OCI-LY1 (cell line): Measurements from ENCODE around the gene LRRC37A2.
"Not testable (repeated sequence)": the region's sequence is repeated elsewhere in the genome, so short reads cannot be mapped to it uniquely, and the experiment has no call there.

Experiments used
- H2AFZ ChIP-seq: fragments of 200-600 bp; sonication (generic), shearing (Covaris generic); 2 replicates; pipeline ENCODE4 v1.6.0; 2014; ENCODE audit warnings: antibody characterized with exemption, mild to moderate bottlenecking, low read length
- H3F3A ChIP-seq: fragments of 200-600 bp; sonication (generic), shearing (Covaris generic); 2 replicates; pipeline ENCODE4 v1.6.0; 2014; ENCODE audit warnings: mild to moderate bottlenecking, antibody characterized with exemption, low read length, moderate library complexity; ENCODE audit not compliant: insufficient read depth
- H3K27ac ChIP-seq: fragments of 200-600 bp; sonication (generic); 2 replicates; pipeline ENCODE4 v1.5.1; 2014; ENCODE audit warnings: low read length, mixed run types, mild to moderate bottlenecking, low read depth; ENCODE audit not compliant: poor library complexity, severe bottlenecking
- H3K27me3 ChIP-seq: fragments of 200-600 bp; sonication (generic); 2 replicates; pipeline ENCODE4 v1.6.0; 2014; ENCODE audit warnings: antibody characterized with exemption, mild to moderate bottlenecking, low read length, moderate library complexity; ENCODE audit not compliant: insufficient read depth
- H3K36me3 ChIP-seq: fragments of 200-600 bp; sonication (generic); 2 replicates; pipeline ENCODE4 v1.6.1; 2014; ENCODE audit warnings: mild to moderate bottlenecking, antibody characterized with exemption, low read length, moderate library complexity, mixed read lengths; ENCODE audit not compliant: insufficient read depth
- H3K4me1 ChIP-seq: fragments of 200-600 bp; sonication (generic); 2 replicates; pipeline ENCODE4 v1.5.1; 2014; ENCODE audit warnings: mild to moderate bottlenecking, low read length, moderate library complexity; ENCODE audit not compliant: insufficient read depth, severe bottlenecking
- H3K4me2 ChIP-seq: fragments of 200-600 bp; sonication (generic), shearing (Covaris generic); 2 replicates; pipeline ENCODE4 v1.6.1; 2014; ENCODE audit warnings: low read length
- H3K4me3 ChIP-seq: fragments of 200-600 bp; sonication (generic); 2 replicates; pipeline ENCODE4 v1.5.1; 2014; ENCODE audit warnings: low read length, low read depth, mild to moderate bottlenecking, mixed read lengths; ENCODE audit not compliant: poor library complexity, severe bottlenecking
- H3K79me2 ChIP-seq: fragments of 200-600 bp; shearing (Covaris generic); 2 replicates; pipeline ENCODE4 v1.6.1; 2016; ENCODE audit warnings: mixed run types, low read length, mixed read lengths; ENCODE audit not compliant: insufficient read depth
- H3K9ac ChIP-seq: fragments of 200-600 bp; sonication (generic), shearing (Covaris generic); 2 replicates; pipeline ENCODE4 v1.6.1; 2014; ENCODE audit warnings: mild to moderate bottlenecking, low read length, mixed read lengths
- H3K9me2 ChIP-seq: fragments of 200-600 bp; sonication (generic), shearing (Covaris generic); 2 replicates; pipeline ENCODE4 v1.6.1; 2014; ENCODE audit warnings: low read depth, mild to moderate bottlenecking, low read length, mixed read lengths
- H3K9me3 ChIP-seq: fragments of 200-600 bp; shearing (Covaris generic); 2 replicates; pipeline ENCODE4 v1.6.1; 2014; ENCODE audit warnings: low read length, mixed read lengths
- H4K20me1 ChIP-seq: fragments of 200-600 bp; sonication (generic), shearing (Covaris generic); 2 replicates; pipeline ENCODE4 v1.6.0; 2016; ENCODE audit warnings: mild to moderate bottlenecking, low read length; ENCODE audit not compliant: insufficient read depth

Gene LRRC37A2

DNA sequence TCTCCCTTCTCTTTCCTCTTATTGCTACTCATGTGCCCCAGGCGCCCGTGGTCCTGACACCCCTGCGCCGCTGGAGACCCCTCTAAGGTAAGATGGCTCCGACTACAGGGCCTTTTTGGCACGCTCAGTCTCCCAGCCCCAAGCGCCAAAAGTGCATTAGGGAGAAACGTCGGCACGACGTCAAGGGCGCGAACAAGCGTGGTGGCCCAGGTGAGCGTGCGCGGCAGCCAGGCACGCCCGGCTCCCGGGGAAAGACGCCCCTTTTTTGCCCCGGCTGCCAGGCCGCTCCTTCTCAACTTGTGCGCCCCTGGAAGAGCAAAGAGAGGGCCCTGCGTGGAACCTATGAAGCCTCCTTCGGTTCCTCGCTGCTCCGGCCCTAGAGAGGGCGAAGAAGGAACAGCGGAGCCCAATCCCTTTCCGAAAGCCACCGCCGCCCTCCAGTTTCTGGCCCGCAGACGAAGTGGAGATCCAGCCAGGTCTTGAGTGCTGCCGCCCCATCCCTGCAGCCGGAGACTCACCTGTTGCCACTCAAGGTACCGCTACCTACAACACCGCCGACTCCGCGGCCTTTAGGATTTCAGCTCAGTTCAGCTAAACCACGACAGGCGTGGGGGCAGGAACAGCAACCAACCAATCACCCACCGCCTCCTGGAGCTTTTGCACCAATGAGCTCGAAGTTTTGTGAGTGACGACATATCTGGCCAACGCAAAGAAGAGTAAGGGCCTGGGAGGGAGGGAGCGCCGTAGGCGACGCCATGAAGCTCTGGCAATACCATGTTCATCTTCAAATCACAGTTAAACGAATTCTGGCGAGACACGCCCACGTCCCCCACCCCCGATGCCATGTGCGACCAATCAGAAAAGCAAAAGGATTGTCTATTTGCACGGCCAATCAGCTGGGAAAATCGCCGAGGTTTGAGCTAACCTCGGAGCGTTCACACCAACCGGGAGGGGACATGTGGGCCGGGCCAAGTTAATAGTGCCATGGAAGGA, 67.1 kb downstream of the LRRC37A2 start, which contains the start of gene ARL17A:
TSS of gene ARL17A (minus strand) at position 609 of the 993 bp plus-strand sequence. CDS start 3,369 bp downstream, outside the sequence.
- not testable (repeated sequence) for H2AFZ ChIP-seq, H3K79me2 ChIP-seq, H3K27ac ChIP-seq, H3K9me3 ChIP-seq, H4K20me1 ChIP-seq, H3K27me3 ChIP-seq, H3F3A ChIP-seq, H3K9ac ChIP-seq, H3K36me3 ChIP-seq, H3K9me2 ChIP-seq, H3K4me1 ChIP-seq
- Histone ChIP-seq H3K4me3 (peak within 1 kb of the TSS; percentile 46), H3K4me2 (peak within 1 kb of the TSS; percentile 48; the same call in 1 of the 2 replicates)

DNA sequence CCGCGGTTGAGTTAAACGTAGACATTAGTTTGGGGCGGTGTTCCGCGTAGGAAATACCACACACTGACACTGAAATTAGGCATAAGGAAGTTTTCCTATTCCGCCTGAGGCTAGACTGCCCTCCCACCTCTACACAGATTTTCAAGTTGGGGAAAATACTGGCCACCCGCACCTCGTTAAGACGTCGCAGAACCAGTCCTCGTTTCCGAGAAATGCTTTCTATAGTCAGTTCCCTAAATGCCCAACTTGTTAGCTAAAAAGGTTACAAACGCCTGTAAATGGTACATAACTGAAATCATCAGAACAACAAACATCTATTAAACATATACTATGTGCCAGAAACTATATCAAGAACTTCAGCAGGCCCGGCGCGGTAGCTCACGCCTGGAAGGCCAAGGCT, 67.8 kb downstream of the LRRC37A2 start:
- not testable (repeated sequence) for H3K9me3 ChIP-seq, H3K9me2 ChIP-seq, H4K20me1 ChIP-seq, H3F3A ChIP-seq, H3K9ac ChIP-seq, H3K4me1 ChIP-seq, H3K36me3 ChIP-seq, H3K27me3 ChIP-seq, H2AFZ ChIP-seq, H3K79me2 ChIP-seq, H3K27ac ChIP-seq
- Histone ChIP-seq H3K4me3 (peak overlapping the region; percentile 46), H3K4me2 (peak overlapping the region; percentile 48; the same call in 1 of the 2 replicates)

DNA sequence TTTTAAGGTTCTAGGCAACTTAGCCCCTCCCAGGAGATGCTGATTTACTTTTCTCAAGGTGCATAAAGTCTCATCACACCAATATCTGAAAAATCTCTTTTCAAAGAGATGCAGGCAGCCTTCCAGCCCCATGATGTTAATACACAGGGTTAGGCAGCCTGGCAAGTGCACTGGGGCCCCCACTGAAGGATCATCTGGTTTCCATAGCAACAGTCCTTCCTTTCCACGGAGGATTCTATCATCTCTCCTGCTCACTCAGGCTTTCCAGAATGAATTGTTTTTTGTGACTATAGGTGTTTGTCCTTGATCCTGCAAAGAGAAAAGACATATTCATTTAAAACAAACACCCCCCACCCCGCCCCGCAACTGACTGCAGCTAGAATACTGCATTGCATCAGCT, 73.2 kb downstream of the LRRC37A2 start:
- H3K9me3 ChIP-seq, H3K9me2 ChIP-seq, H3F3A ChIP-seq, H3K36me3 ChIP-seq, H3K4me2 ChIP-seq, H2AFZ ChIP-seq, H4K20me1 ChIP-seq, H3K27me3 ChIP-seq, H3K4me3 ChIP-seq, H3K4me1 ChIP-seq, H3K9ac ChIP-seq, H3K27ac ChIP-seq, H3K79me2 ChIP-seq: not testable (repeated sequence)

DNA sequence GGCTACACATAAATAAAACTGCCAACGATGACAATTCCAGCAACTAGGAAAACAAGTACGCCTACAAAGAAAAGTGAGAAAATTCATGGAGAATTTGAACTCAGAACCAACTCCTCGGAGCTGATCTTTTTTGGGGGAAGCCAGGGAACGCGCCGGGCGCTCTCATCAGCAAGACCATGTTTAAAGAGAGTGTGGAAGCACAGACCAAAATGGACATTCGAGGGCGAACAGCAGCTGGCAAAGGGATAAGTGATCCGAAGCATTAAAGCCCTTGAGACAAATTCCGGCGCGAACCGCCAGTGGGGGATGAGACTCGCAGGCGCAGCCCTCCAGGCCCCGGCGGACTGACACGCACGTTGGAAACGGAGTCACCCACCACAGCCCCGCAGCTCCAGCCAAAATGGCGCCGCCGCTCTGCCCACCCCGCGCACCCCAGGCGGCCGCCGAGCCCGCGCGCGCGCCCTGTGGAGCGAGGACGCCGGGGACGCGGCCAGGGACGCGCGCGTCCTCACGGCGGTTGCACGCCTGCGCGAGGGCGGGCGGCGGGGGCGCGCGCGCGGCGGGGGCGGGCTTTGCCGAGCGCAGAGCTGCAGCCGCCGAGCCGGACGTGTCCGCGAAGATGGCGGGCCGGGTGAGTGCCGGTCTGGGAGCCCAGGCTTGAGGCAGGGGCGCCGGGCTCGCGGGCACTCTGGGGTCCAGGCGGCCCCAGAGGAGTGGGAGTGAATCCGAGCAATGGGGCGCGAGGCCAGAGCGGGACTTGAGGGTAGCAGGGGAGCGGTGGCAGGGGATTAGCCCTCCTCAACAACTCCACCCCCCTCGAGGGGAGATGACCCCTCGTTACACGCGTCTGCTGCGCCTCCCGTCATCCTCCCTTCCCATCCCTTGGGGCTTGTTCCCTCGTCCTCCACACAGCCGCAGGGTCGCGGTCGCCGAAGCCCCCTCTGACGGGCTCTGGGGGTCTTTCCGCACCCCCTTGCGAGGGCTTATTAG, 78.2 kb downstream of the LRRC37A2 start, which contains the start of gene NSF:
TSS of gene NSF (plus strand) at position 513 of the 990 bp plus-strand sequence. CDS start at position 620, 107 bp downstream.
- not testable (repeated sequence) for H3K79me2 ChIP-seq, H3K9me2 ChIP-seq, H3K9ac ChIP-seq, H3K4me2 ChIP-seq, H2AFZ ChIP-seq, H3K27me3 ChIP-seq, H3K9me3 ChIP-seq, H3K4me1 ChIP-seq, H3K4me3 ChIP-seq, H3F3A ChIP-seq, H3K27ac ChIP-seq, H4K20me1 ChIP-seq, H3K36me3 ChIP-seq

DNA sequence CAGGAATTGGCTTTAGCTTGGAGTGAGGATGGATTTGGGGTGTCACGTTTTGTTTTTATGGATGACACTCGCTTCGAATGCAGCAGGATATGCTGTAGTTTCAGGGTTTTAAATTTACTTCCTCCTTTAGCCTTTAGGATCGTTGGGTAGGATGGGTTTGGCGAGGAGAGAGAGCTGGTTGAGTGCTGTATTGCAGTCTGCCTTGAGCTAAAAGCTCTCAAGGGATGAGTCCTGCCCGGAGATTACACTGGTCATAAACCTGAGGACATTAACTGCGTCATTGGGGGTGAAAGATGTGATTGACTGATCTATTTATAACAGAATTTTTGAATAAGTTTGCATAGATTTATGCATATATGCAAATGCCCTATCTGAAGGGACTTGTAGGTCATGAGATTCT, 79.1 kb downstream of the LRRC37A2 start:
- H3K4me2 ChIP-seq, H3K4me1 ChIP-seq, H4K20me1 ChIP-seq, H3K9me2 ChIP-seq, H3K9me3 ChIP-seq, H3F3A ChIP-seq, H3K36me3 ChIP-seq, H3K79me2 ChIP-seq, H3K27ac ChIP-seq, H3K4me3 ChIP-seq, H3K9ac ChIP-seq, H2AFZ ChIP-seq, H3K27me3 ChIP-seq: not testable (repeated sequence)

DNA sequence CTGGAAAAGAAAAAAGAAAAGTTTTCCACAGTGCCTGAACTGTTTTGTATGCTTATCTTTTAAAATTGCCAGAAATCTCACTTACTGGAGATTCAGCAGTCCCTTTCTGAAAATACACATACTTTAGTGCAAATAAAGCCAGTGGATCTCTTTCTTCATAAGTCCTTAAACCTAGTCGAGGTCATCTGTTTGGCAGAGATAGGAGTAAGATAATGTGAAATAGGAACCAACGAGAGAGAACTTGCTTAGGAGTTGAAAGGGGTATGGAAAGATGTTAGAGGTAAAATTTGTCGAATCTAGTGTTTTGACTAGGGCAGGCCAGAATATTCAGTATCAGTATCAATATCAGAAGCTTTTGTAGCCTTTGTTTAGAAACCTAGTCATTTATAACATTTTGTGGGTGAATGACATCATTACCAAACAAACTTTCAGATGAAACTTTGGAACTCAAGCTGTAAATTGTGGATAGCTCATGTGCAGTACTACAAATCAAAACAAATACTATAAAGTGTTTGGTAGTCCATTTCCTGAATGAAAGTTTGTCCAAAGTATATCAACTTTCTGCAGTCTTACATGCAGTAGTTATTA, 86.2 kb downstream of the LRRC37A2 start:
- not testable (repeated sequence) for H3K4me2 ChIP-seq, H3K9me2 ChIP-seq, H3K4me1 ChIP-seq, H3K27me3 ChIP-seq, H3K79me2 ChIP-seq, H3K27ac ChIP-seq, H3F3A ChIP-seq, H3K36me3 ChIP-seq, H4K20me1 ChIP-seq, H3K9me3 ChIP-seq, H3K9ac ChIP-seq, H3K4me3 ChIP-seq, H2AFZ ChIP-seq

DNA sequence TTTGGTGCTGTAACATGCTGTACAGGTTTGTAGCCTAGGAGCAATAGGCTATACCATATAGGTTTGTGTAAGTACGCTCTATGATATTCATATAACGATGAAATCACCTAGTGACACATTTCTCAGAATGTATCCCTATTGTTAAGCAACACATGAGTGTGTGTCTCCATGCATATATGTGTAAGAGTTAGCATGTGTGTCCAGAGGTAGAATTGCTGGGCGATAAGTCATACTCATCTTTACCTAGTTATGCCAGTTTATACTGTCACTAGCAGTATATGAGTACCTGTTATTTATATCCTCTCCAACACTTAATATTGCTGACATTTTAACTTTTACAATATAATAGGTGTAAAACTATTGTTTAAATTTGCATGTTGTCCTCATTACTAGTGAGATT, 88.5 kb downstream of the LRRC37A2 start:
- not testable (repeated sequence) for H3K9me3 ChIP-seq, H3K36me3 ChIP-seq, H3K27ac ChIP-seq, H3K9ac ChIP-seq, H3K4me1 ChIP-seq, H3F3A ChIP-seq, H3K4me2 ChIP-seq, H3K79me2 ChIP-seq, H4K20me1 ChIP-seq, H3K4me3 ChIP-seq, H2AFZ ChIP-seq, H3K9me2 ChIP-seq, H3K27me3 ChIP-seq
